COLO668 (cell line): ENCODE data around the gene PTPRH.

ENCODE experiments used
- DNase-seq: peaks from one replicate; lab custom pipeline; 2025; ENCODE audit not compliant: unreplicated experiment; lab: John Stamatoyannopoulos, UW

The PTPRH gene

DNA sequence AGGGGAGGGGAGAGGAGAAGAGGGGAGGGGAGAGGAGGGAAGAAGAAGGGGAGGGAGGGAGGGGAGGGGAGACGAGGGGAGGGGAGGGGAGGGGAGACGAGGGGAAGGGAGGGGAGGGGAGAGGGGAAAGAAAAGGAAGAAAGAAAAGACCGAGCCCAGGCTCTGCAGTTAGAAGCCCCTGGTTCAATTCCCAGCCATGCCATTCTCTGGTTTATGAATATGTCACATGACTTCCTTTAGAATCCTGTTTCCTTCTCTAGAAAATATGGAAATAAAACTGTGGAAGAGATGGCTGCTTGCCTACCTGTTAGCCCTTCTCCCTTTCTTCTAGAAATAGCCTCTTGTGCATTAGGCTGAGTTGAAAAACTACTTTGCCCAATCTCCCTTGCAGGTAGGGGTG is 74.6 kb downstream of the PTPRH start:
- no peak for DNase-seq

DNA sequence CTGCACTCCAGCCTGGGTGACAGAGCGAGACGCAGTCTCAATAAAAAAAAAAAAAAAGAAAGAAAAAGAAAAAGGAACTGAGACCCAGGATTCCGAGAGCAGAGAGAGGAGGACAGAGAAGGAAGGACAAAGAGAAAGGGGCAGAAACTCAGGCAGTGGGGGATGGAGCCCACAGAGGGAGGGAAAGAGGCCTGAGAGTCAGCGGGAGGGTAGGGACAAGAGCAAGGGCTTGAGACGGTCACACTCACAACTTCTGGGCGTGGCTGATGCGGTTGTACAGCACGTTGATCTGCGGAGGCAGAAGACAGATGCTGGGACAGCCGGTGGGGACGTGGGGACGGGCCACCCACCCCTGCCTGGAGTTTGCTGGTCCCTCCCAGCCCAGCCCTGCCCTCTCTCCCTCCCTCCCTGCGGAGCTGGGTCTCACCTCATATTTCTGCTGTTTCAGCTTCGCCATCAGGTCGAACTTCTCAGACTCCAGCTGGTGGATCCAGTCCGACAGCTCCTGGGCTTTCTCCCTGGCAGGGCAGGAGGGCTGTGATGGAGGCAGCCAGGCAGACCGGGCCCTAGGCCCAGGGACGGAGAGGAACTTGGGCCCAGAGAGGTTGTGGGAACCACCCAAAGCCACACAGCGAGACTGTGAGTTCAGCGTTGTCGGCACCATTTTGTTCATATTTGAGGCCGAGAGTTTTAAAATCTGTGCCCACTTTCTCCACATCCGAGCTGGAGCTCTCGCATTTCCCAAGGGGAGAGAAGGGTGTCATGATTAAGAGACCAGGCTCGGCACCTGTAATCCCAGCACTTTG is 75.5 kb downstream of the PTPRH start:
- no peak for DNase-seq

DNA sequence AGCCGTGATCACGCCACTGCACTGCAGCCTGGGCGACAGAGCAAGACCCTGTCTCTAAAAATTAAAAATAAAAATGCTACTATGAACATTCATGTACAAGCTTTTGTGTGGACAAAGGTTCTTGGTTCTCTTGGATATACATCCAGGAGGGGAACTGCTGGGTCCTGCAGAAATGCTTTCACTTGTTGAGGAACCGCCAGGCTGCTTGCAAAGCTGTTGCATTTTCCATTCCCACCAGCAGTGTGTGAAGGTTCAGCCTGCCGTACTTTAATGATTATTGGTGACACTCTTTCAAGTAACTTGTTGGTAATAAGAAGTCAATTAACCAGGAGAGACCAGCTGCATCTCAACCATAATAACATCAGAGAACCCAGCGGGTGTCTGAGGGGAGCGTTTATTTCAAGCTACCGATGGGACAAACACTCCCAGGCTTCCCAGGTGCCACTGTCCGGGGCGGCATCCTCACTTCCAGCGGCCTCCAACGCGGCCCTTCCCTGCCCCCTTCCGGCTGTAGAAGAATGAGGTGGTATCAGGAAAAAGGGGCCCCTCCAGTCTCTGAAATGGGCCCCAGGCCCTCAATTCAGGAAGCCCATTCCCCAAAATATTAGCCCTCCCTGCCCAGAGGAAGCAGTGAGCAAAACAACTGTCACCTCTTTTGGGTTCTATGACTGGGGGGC is 76.7 kb downstream of the PTPRH start:
- no peak for DNase-seq

DNA sequence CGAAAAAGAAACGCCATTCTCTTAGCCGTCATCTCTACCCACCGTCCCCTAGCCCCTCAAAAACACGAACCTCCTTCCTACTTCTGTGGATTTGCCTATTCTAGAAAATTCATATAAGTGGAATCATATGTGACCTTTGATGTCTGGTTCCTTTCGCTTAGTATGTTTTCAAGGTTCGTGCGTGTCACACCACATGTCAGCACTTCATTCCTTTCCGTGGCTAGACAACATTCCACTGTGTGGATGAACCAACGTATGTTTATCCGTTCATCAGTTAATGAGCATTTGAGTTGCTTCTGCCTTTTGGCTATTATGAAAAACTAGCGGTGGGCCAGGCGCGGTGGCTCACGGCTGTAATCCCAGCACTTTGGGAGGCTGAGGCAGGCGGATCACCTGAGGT is 77.9 kb downstream of the PTPRH start:
- no peak for DNase-seq
